Cardiac atrium fibroblast (primary cell): Measurements from ENCODE around the gene PIH1D2. TPM values are rescaled to one million over a fixed set of nuclear protein-coding genes. Genes with fewer than 3 reads are reported as not detected.

Experiments
- total RNA-seq: library from RNA; depleted of rRNA; stranded (reverse); fragments of >200 nt; gene quantifications from 2 replicates; pipeline ENCODE4 v1.2.3, GENCODE V29; 2015

The PIH1D2 gene
- total RNA-seq, result 0.18 and 0.32 TPM in 2 replicates

GRCh38 chr11:112073941-112074811, at the start of gene PIH1D2, which contains the start of gene NKAPD1:
PIH1D2 (minus strand) TSS chr11:112074017; CDS start chr11:112073174, 843 bp downstream.
NKAPD1 (plus strand) TSS chr11:112074299; CDS start chr11:112075575, 1,276 bp downstream.

GRCh38 chr11:112086422-112087191, 12.8 kb upstream of the PIH1D2 start, which contains the start of the genes SDHD and TIMM8B:
SDHD (plus strand) TSS chr11:112086873; CDS start chr11:112086908, 35 bp downstream.
TIMM8B (minus strand) TSS chr11:112086756; CDS start chr11:112086723, 33 bp downstream.

GRCh38 chr11:112024773-112025678, 48.8 kb downstream of the PIH1D2 start, which contains the start of gene DLAT:
DLAT (plus strand) TSS chr11:112025408; CDS start chr11:112025473, 65 bp downstream.

Other genes starting within 250 kb of the PIH1D2 start
- 28.3 and 35.3 TPM in 2 replicates for gene ALG9, start 202.4 kb downstream of the PIH1D2 start, total RNA-seq
- 0.97 and 2.0 TPM in 2 replicates for gene FDXACB1, start 194.9 kb downstream of the PIH1D2 start, total RNA-seq
- 8.7 and 28.7 TPM in 2 replicates for gene CFAP68, start 194.5 kb downstream of the PIH1D2 start, total RNA-seq
- 50.5 and 78.7 TPM in 2 replicates for gene CRYAB, start 162.2 kb downstream of the PIH1D2 start, total RNA-seq
- 0.36 and 1.9 TPM in 2 replicates for gene HSPB2, start 161.3 kb downstream of the PIH1D2 start, total RNA-seq
- gene C11orf52, start 155.1 kb downstream of the PIH1D2 start, total RNA-seq, result 0.65 and 4.3 TPM in 2 replicates
- 12.5 and 15.2 TPM in 2 replicates for gene DIXDC1, start 136.7 kb downstream of the PIH1D2 start, total RNA-seq
- 29.1 and 30.5 TPM in 2 replicates for gene DLAT, start 48.6 kb downstream of the PIH1D2 start, total RNA-seq
- 13.9 and 14.7 TPM in 2 replicates for gene NKAPD1, start 282 bp upstream of the PIH1D2 start, total RNA-seq
- 56.1 and 59.9 TPM in 2 replicates for gene TIMM8B, start 12.7 kb upstream of the PIH1D2 start, total RNA-seq
- 85.4 and 87.9 TPM in 2 replicates for gene SDHD, start 12.9 kb upstream of the PIH1D2 start, total RNA-seq
- gene IL18, start 90.1 kb upstream of the PIH1D2 start, total RNA-seq, result 3.6 TPM in 1 of 2 replicates, not detected in the other
- gene TEX12, start 93.4 kb upstream of the PIH1D2 start, total RNA-seq, result not detected in 2 replicates
- 0.72 and 1.8 TPM in 2 replicates for gene BCO2, start 101.5 kb upstream of the PIH1D2 start, total RNA-seq
- gene PTS, start 152.4 kb upstream of the PIH1D2 start, total RNA-seq, result 21.5 and 26.6 TPM in 2 replicates
- not detected in 2 replicates for gene PLET1, start 186.8 kb upstream of the PIH1D2 start, total RNA-seq